HG03460 (cell line): ENCODE data around the gene STUM.
"Not testable (repeated sequence)": the region's sequence is repeated elsewhere in the genome, so short reads cannot be mapped to it uniquely, and the experiment has no call there.

Experiments used
- ATAC-seq: cut with Tn5 transposase; IDR thresholded peaks from one replicate; pipeline ENCODE4 v1.9.1; 2021; ENCODE audit not compliant: unreplicated experiment

STUM gene

GRCh38 chr1:226603022-226603857, 54.7 kb downstream of the STUM start:
- no peak for ATAC-seq

GRCh38 chr1:226603858-226604559, 55.4 kb downstream of the STUM start:
- ATAC-seq = no peak

GRCh38 chr1:226604560-226605317, 56.2 kb downstream of the STUM start:
- ATAC-seq = no peak

GRCh38 chr1:226605318-226605950, 56.9 kb downstream of the STUM start:
- ATAC-seq = no peak

- no peak for ATAC-seq
Observed at GRCh38 chr1:226606311-226607267, 58.0 kb downstream of the STUM start.

GRCh38 chr1:226607268-226607660, 58.7 kb downstream of the STUM start:
- ATAC-seq = no peak

- ATAC-seq = no peak
Observed at GRCh38 chr1:226607821-226608220, 59.3 kb downstream of the STUM start.

GRCh38 chr1:226608699-226609505, 60.3 kb downstream of the STUM start:
- ATAC-seq = no peak

- ATAC-seq = no peak
Observed at GRCh38 chr1:226609836-226610455, 61.4 kb downstream of the STUM start.

- ATAC-seq = no peak
Observed at GRCh38 chr1:226610671-226611070, 62.1 kb downstream of the STUM start.

GRCh38 chr1:226611301-226611700, 62.7 kb downstream of the STUM start:
- ATAC-seq = no peak

GRCh38 chr1:226611980-226612379, 63.4 kb downstream of the STUM start:
- ATAC-seq = not testable (repeated sequence)

- ATAC-seq = no peak
Observed at GRCh38 chr1:226615876-226616275, 67.3 kb downstream of the STUM start.

GRCh38 chr1:226616636-226617035, 68.1 kb downstream of the STUM start:
- no peak for ATAC-seq

GRCh38 chr1:226617109-226617508, 68.5 kb downstream of the STUM start:
- ATAC-seq = no peak

- ATAC-seq = not testable (repeated sequence)
Observed at GRCh38 chr1:226617719-226618118, 69.2 kb downstream of the STUM start.

- ATAC-seq = no peak
Observed at GRCh38 chr1:226618380-226618779, 69.8 kb downstream of the STUM start.

- ATAC-seq = no peak
Observed at GRCh38 chr1:226619031-226619430, 70.5 kb downstream of the STUM start.

GRCh38 chr1:226622012-226622411, 73.4 kb downstream of the STUM start:
- ATAC-seq = no peak
